Nephron (organoid): ENCODE results near the gene LRRC34.

Experiments used
- H3K27ac Mint-ChIP-seq, 3 experiments: 2 replicates each; pipeline ENCODE4 v1.8.0; 2020; ENCODE audit warnings: mixed read lengths in 3 of 3, mild to moderate bottlenecking in 2 of 3, moderate library complexity in 1 of 3
- H3K27me3 Mint-ChIP-seq: 2 replicates; pipeline ENCODE4 v1.8.0; 2021; ENCODE audit warnings: low read depth, mild to moderate bottlenecking, moderate library complexity, mixed read lengths
- H3K36me3 Mint-ChIP-seq: 2 replicates; pipeline ENCODE4 v1.8.0; 2020; ENCODE audit warnings: low read depth, mixed read lengths
- H3K4me1 Mint-ChIP-seq: 2 replicates; pipeline ENCODE4 v1.8.0; 2020; ENCODE audit warnings: mixed read lengths
- H3K4me3 Mint-ChIP-seq, 3 experiments: 2 replicates each; pipeline ENCODE4 v1.8.0; 2020; ENCODE audit warnings: mild to moderate bottlenecking in 3 of 3, mixed read lengths in 3 of 3, moderate library complexity in 2 of 3
- H3K9me3 Mint-ChIP-seq: 2 replicates; pipeline ENCODE4 v1.8.0; 2020; ENCODE audit warnings: mixed read lengths
- TF ChIP-seq, protein P1 (sequence below), 3 experiments: fragments of 200-600 bp; sonication (generic); IDR thresholded peaks; one replicate each; pipeline ENCODE4 v1.5.0; 2021; ENCODE audit warnings: antibody characterized with exemption in 3 of 3; ENCODE audit not compliant: unreplicated experiment in 3 of 3

LRRC34 gene

DNA sequence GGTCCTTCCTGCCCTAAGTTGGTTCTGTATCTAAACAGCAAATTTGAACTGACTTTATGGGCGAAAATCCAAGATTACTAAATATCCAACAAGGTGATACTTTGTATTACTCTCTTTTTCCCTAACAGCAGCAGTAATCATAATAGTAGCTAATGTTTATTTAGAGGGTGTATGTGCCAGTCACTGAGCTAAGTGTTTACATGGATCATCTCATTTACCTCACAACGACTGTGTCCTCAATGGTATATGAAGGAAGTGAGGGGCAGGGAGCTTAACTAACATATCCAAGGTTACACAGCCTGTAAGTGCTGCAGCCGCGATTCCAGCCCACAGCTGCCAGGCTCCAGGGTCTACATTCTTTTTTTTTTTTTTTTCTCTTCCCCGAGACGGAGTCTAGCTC is 10.3 kb upstream of the LRRC34 start:
- H3K27me3 Mint-ChIP-seq = peaks cover 3% of the 10 kb centered on the region
- TF ChIP-seq, protein P1, sequence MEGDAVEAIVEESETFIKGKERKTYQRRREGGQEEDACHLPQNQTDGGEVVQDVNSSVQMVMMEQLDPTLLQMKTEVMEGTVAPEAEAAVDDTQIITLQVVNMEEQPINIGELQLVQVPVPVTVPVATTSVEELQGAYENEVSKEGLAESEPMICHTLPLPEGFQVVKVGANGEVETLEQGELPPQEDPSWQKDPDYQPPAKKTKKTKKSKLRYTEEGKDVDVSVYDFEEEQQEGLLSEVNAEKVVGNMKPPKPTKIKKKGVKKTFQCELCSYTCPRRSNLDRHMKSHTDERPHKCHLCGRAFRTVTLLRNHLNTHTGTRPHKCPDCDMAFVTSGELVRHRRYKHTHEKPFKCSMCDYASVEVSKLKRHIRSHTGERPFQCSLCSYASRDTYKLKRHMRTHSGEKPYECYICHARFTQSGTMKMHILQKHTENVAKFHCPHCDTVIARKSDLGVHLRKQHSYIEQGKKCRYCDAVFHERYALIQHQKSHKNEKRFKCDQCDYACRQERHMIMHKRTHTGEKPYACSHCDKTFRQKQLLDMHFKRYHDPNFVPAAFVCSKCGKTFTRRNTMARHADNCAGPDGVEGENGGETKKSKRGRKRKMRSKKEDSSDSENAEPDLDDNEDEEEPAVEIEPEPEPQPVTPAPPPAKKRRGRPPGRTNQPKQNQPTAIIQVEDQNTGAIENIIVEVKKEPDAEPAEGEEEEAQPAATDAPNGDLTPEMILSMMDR (IDR thresholded peaks at IDR 0.05; ENCODE audit: unreplicated experiment in 3 of 3) = no peak
- H3K4me1 Mint-ChIP-seq = no peaks in the 10 kb centered on the region

DNA sequence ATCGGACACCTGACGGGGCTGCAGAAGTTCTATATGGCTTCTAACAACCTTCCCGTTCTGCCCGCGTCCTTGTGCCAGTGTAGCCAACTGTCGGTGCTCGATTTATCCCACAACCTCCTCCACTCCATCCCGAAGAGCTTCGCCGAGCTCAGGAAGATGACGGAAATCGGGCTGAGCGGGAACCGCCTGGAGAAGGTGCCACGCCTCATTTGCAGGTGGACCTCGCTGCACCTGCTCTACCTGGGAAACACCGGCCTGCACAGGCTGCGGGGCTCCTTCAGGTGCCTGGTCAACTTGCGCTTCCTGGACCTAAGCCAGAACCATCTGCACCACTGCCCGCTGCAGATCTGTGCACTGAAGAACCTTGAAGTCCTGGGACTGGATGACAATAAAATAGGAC is 9.8 kb upstream of the LRRC34 start:
- H3K27ac Mint-ChIP-seq = no peak overlapping the region
- H3K36me3 Mint-ChIP-seq = no peaks in the 10 kb centered on the region
- no peaks in the 10 kb centered on the region for H3K9me3 Mint-ChIP-seq
- no peaks in the 10 kb centered on the region for H3K4me1 Mint-ChIP-seq
- H3K4me3 Mint-ChIP-seq = no peak overlapping the region
- TF ChIP-seq, protein P1 (IDR thresholded peaks at IDR 0.05; ENCODE audit: unreplicated experiment in 3 of 3) = no peak
- peaks cover 3% of the 10 kb centered on the region for H3K27me3 Mint-ChIP-seq

More for the DNA sequence above, 10.3 kb upstream of the LRRC34 start:
- no peaks in the 10 kb centered on the region for H3K36me3 Mint-ChIP-seq
- no peak overlapping the region for H3K4me3 Mint-ChIP-seq
- no peak overlapping the region for H3K27ac Mint-ChIP-seq
- H3K9me3 Mint-ChIP-seq = no peaks in the 10 kb centered on the region

DNA sequence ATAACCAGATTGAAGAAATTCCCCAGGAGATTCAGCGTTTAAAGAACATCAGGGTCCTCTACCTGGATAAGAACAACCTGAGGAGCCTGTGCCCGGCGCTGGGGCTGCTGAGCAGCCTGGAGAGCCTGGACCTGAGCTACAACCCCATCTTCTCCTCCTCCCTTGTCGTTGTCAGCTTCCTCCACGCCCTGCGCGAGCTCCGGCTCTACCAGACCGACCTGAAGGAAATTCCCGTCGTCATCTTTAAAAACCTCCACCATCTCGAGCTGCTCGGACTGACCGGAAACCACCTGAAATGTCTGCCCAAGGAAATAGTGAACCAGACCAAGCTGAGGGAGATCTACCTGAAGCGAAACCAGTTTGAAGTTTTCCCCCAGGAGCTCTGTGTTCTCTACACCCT is 9.4 kb upstream of the LRRC34 start:
- no peak overlapping the region for H3K4me3 Mint-ChIP-seq
- peaks cover 3% of the 10 kb centered on the region for H3K27me3 Mint-ChIP-seq
- TF ChIP-seq, protein P1 (IDR thresholded peaks at IDR 0.05; ENCODE audit: unreplicated experiment in 3 of 3) = no peak
- H3K27ac Mint-ChIP-seq = no peak overlapping the region
- no peaks in the 10 kb centered on the region for H3K9me3 Mint-ChIP-seq
- no peaks in the 10 kb centered on the region for H3K36me3 Mint-ChIP-seq
- no peaks in the 10 kb centered on the region for H3K4me1 Mint-ChIP-seq

DNA sequence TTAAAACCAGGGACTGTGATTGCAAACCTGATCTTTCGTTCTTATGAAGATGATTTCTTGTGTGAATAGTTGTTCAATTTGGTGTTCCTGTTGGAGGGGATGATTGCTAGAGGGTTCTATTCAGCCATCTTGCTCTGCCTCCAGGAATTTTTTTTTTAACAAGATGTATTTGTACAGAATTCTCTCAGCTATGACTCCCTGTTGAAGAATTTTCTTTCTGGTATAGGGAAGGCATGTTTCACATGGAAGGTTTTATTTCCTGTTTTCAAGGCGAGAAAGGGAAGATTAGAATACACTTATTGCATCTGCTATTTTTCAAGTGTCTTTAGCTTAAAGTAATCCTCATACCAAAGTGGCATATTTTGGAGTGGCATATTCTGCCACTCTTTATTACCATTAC is 5.6 kb upstream of the LRRC34 start:
- TF ChIP-seq, protein P1 (IDR thresholded peaks at IDR 0.05; ENCODE audit: unreplicated experiment in 3 of 3) = no peak
- H3K9me3 Mint-ChIP-seq = peaks cover 11% of the 10 kb centered on the region
- H3K36me3 Mint-ChIP-seq = no peaks in the 10 kb centered on the region
- H3K27ac Mint-ChIP-seq = no peak overlapping the region
- no peaks in the 10 kb centered on the region for H3K4me1 Mint-ChIP-seq
- no peaks in the 10 kb centered on the region for H3K27me3 Mint-ChIP-seq
- H3K4me3 Mint-ChIP-seq = no peak overlapping the region

DNA sequence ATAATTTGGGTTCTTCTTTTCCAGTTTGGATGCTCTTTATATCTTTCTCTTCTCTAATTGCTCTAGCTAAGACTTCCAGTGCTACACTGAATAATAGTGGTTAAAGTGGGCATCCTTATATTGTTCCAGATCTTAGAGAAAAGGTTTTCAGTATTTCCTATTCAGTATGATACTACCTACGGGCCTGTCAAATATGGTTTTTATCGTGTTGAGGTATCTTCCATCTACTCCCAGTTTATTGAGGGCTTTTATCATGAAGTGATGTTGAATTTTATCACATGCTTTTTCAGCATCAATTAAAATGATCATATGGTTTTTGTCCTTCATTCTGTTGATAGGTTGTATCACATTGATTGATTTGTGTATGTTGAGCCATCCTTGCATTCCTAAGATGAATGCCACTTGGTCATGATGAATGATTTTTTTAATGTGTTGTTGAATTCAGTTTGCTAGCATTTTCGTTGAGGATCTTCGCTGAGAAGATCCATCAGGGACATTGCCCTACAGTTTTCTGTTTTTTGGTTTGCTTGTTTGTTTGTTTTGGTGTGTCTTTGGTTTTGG is 3.0 kb upstream of the LRRC34 start:
- no peak overlapping the region for H3K4me3 Mint-ChIP-seq
- H3K36me3 Mint-ChIP-seq = no peaks in the 10 kb centered on the region
- no peak overlapping the region for H3K27ac Mint-ChIP-seq
- no peaks in the 10 kb centered on the region for H3K27me3 Mint-ChIP-seq
- peaks cover 16% of the 10 kb centered on the region for H3K9me3 Mint-ChIP-seq
- H3K4me1 Mint-ChIP-seq = peaks cover 9% of the 10 kb centered on the region
- TF ChIP-seq, protein P1 (IDR thresholded peaks at IDR 0.05; ENCODE audit: unreplicated experiment in 3 of 3) = no peak

DNA sequence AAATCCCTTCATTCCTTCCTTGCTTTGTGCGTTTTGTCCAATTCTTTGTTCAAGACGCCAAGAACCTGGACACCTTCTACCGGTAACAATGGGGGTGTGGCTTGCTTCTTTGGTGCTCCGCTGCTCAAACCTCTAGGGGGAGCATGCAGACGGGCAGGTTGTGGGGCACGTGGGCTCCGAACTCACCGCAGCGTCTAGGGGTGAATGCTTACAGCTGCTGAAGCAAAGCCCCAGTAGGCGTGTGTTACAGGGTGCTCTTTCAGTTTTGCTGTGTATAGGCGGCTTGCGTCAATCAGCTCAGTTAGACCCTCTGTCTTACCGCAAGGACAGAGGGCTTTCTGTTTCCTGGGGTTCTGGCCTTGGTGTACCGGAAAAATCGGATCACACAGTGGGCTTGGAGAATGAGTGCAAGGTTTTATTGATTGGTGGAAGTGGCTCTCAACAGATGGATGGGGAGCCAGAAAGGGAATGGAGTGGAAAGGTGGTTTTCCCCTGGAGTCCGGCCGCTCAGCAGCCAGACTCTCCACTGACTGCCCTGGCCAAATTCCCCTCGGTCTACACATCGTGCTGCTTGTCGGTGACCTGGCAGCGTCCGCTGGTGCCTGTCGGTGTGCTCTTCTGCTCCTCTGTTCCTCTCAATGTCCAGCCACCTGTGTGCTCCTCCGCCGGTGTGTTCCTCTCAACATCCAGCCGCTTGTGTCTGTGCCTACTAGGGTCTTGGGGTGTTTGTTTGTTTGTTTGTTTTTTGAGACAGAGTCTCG is 1.2 kb upstream of the LRRC34 start:
- peaks cover 9% of the 10 kb centered on the region for H3K4me1 Mint-ChIP-seq
- TF ChIP-seq, protein P1 (IDR thresholded peaks at IDR 0.05; ENCODE audit: unreplicated experiment in 3 of 3) = no peak
- peaks cover 16% of the 10 kb centered on the region for H3K9me3 Mint-ChIP-seq

More for the DNA sequence above, 1.2 kb upstream of the LRRC34 start:
- H3K36me3 Mint-ChIP-seq = no peaks in the 10 kb centered on the region
- no peaks in the 10 kb centered on the region for H3K27me3 Mint-ChIP-seq
- peak overlapping the region; percentile 67 to 94 (median 80) for H3K4me3 Mint-ChIP-seq
- H3K27ac Mint-ChIP-seq = peak overlapping the region in 1 of 3 experiments; percentile 55
